Measurements from ENCODE around the gene STK38L.

DNA sequence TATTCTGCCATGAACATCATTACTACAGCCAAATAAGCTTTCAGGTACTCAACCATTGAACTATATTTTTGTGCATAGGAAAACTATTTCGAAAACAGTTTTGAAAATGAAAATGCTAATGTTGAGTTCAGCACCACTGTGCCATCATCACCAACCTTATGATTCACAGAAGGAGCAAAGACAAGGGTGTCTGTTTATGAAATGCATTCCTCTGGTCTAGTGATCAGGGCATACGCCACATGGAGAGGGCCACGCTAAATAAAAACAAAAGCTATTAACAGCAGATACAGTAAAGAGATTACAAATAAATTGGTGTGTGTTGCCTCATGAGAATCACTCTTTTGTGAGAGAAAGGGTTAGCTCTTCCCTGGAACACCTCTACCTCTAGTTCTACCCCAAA is 45.3 kb downstream of the STK38L start:
- TF ChIP-seq, protein P1, sequence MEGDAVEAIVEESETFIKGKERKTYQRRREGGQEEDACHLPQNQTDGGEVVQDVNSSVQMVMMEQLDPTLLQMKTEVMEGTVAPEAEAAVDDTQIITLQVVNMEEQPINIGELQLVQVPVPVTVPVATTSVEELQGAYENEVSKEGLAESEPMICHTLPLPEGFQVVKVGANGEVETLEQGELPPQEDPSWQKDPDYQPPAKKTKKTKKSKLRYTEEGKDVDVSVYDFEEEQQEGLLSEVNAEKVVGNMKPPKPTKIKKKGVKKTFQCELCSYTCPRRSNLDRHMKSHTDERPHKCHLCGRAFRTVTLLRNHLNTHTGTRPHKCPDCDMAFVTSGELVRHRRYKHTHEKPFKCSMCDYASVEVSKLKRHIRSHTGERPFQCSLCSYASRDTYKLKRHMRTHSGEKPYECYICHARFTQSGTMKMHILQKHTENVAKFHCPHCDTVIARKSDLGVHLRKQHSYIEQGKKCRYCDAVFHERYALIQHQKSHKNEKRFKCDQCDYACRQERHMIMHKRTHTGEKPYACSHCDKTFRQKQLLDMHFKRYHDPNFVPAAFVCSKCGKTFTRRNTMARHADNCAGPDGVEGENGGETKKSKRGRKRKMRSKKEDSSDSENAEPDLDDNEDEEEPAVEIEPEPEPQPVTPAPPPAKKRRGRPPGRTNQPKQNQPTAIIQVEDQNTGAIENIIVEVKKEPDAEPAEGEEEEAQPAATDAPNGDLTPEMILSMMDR (IDR thresholded peaks at IDR 0.05): no peak
- TF ChIP-seq SIN3A (IDR thresholded peaks at IDR 0.05; ENCODE audit: borderline replicate concordance, insufficient read depth, low read depth, low read length) (no peak), POLR2AphosphoS5 (IDR thresholded peaks at IDR 0.05; ENCODE audit: low read depth, low read length) (no peak)
- TF ChIP-seq, protein P2, sequence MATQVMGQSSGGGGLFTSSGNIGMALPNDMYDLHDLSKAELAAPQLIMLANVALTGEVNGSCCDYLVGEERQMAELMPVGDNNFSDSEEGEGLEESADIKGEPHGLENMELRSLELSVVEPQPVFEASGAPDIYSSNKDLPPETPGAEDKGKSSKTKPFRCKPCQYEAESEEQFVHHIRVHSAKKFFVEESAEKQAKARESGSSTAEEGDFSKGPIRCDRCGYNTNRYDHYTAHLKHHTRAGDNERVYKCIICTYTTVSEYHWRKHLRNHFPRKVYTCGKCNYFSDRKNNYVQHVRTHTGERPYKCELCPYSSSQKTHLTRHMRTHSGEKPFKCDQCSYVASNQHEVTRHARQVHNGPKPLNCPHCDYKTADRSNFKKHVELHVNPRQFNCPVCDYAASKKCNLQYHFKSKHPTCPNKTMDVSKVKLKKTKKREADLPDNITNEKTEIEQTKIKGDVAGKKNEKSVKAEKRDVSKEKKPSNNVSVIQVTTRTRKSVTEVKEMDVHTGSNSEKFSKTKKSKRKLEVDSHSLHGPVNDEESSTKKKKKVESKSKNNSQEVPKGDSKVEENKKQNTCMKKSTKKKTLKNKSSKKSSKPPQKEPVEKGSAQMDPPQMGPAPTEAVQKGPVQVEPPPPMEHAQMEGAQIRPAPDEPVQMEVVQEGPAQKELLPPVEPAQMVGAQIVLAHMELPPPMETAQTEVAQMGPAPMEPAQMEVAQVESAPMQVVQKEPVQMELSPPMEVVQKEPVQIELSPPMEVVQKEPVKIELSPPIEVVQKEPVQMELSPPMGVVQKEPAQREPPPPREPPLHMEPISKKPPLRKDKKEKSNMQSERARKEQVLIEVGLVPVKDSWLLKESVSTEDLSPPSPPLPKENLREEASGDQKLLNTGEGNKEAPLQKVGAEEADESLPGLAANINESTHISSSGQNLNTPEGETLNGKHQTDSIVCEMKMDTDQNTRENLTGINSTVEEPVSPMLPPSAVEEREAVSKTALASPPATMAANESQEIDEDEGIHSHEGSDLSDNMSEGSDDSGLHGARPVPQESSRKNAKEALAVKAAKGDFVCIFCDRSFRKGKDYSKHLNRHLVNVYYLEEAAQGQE (IDR thresholded peaks at IDR 0.05; ENCODE audit: insufficient read depth in 1 of 2, low read depth in 2 of 2, low read length in 1 of 2): no peak
